CD14-positive monocyte (primary cell): Measurements from ENCODE around the gene ISG15. TPM values are rescaled to one million over a fixed set of nuclear protein-coding genes. Genes with fewer than 3 reads are reported as not detected.

Source experiments
- DNase-seq, 3 donors: peaks; one replicate each; pipeline ENCODE4 v3.0.0-alpha.2; 2011 to 2022
- H2AFZ ChIP-seq: 2 replicates; pipeline ENCODE4 v1.6.0; 2012; ENCODE audit warnings: mild to moderate bottlenecking, low read depth, low read length, inconsistent platforms; ENCODE audit not compliant: insufficient read depth, poor library complexity, severe bottlenecking
- H3K27ac ChIP-seq, 2 donors: 1 replicate in 1 of 2; 2 replicates in 1 of 2; pipeline ENCODE4 v1.5.1; 2012 to 2013; ENCODE audit warnings: low read length in 2 of 2, control low read depth in 1 of 2, inconsistent platforms in 1 of 2, low read depth in 1 of 2, mild to moderate bottlenecking in 1 of 2
- H3K27me3 ChIP-seq, 2 donors: one replicate each; pipeline versions ENCODE4 v1.6.0 to v1.6.1; 2011 to 2013; ENCODE audit warnings: low read length in 2 of 2; ENCODE audit not compliant: control insufficient read depth in 2 of 2, insufficient read depth in 2 of 2
- H3K36me3 ChIP-seq, 2 donors: replicated peaks in 1 of 2; 1 replicate in 1 of 2; 2 replicates in 1 of 2; pipeline versions ENCODE4 v1.5.1 to v1.6.1; 2012 to 2013; ENCODE audit warnings: low read length in 2 of 2, control low read depth in 1 of 2, inconsistent platforms in 1 of 2, mild to moderate bottlenecking in 1 of 2; ENCODE audit not compliant: insufficient read depth in 2 of 2, control insufficient read depth in 1 of 2
- H3K4me1 ChIP-seq, 2 donors: 1 replicate in 1 of 2; 2 replicates in 1 of 2; pipeline versions ENCODE4 v1.5.1 to v1.6.1; 2012 to 2013; ENCODE audit warnings: low read length in 2 of 2, control low read depth in 1 of 2, inconsistent platforms in 1 of 2, mild to moderate bottlenecking in 1 of 2, moderate library complexity in 1 of 2; ENCODE audit not compliant: insufficient read depth in 2 of 2, control insufficient read depth in 1 of 2
- H3K4me2 ChIP-seq: replicated peaks from 2 replicates; pipeline ENCODE3; 2012; ENCODE audit warnings: low read length, moderate library complexity, mild to moderate bottlenecking; ENCODE audit not compliant: poor library complexity, severe bottlenecking; ENCODE audit errors: extremely low read depth
- H3K4me3 ChIP-seq, 3 experiments: fragments of 200-600 bp in 1 of 3; sonication (generic) in 1 of 3; replicated peaks in 1 of 3; 1 replicate in 2 of 3; 2 replicates in 1 of 3; pipeline ENCODE4 v1.5.1; 2011 to 2013; ENCODE audit warnings: low read length in 3 of 3, mild to moderate bottlenecking in 3 of 3, control low read depth in 2 of 3, low read depth in 2 of 3, inconsistent platforms in 1 of 3, moderate library complexity in 1 of 3
- H3K79me2 ChIP-seq: 2 replicates; pipeline ENCODE4 v1.6.0; 2012; ENCODE audit warnings: mild to moderate bottlenecking, control low read depth, inconsistent platforms, low read length, moderate library complexity; ENCODE audit not compliant: insufficient read depth
- H3K9ac ChIP-seq: 2 replicates; pipeline ENCODE4 v1.6.0; 2017; ENCODE audit warnings: low read length, mild to moderate bottlenecking; ENCODE audit not compliant: insufficient read depth, poor library complexity, severe bottlenecking
- H3K9me3 ChIP-seq, 2 donors: replicated peaks in 1 of 2; 1 replicate in 1 of 2; 2 replicates in 1 of 2; pipeline versions ENCODE4 v1.5.1 to v1.6.1; 2012 to 2013; ENCODE audit warnings: low read length in 2 of 2, control low read depth in 1 of 2; ENCODE audit not compliant: control insufficient read depth in 1 of 2, insufficient read depth in 1 of 2
- H4K20me1 ChIP-seq: 2 replicates; pipeline ENCODE4 v1.6.0; 2012; ENCODE audit warnings: mild to moderate bottlenecking, low read length, control low read depth, moderate library complexity; ENCODE audit not compliant: insufficient read depth
- H3K27ac Mint-ChIP-seq, 7 donors: one replicate each; pipeline ENCODE4 v1.8.0; 2020; ENCODE audit warnings: mild to moderate bottlenecking in 7 of 7, mixed read lengths in 7 of 7, moderate library complexity in 6 of 7, inconsistent platforms in 2 of 7
- H3K27me3 Mint-ChIP-seq, 3 donors: one replicate each; pipeline ENCODE4 v1.8.0; 2021 to 2022; ENCODE audit warnings: low read depth in 3 of 3, mild to moderate bottlenecking in 3 of 3, mixed read lengths in 3 of 3, moderate library complexity in 3 of 3, inconsistent platforms in 1 of 3
- H3K36me3 Mint-ChIP-seq, 2 donors: one replicate each; pipeline ENCODE4 v1.8.0; 2020; ENCODE audit warnings: mixed read lengths in 2 of 2, inconsistent platforms in 1 of 2, mild to moderate bottlenecking in 1 of 2
- H3K4me1 Mint-ChIP-seq: one replicate; pipeline ENCODE4 v1.8.0; 2020; ENCODE audit warnings: mild to moderate bottlenecking, mixed read lengths
- H3K4me3 Mint-ChIP-seq, 2 donors: one replicate each; pipeline ENCODE4 v1.8.0; 2020; ENCODE audit warnings: mild to moderate bottlenecking in 2 of 2, mixed read lengths in 2 of 2, moderate library complexity in 1 of 2
- H3K9me3 Mint-ChIP-seq, 7 donors: one replicate each; pipeline ENCODE4 v1.8.0; 2020 to 2022; ENCODE audit warnings: mixed read lengths in 7 of 7, mild to moderate bottlenecking in 6 of 7, moderate library complexity in 6 of 7, inconsistent platforms in 2 of 7
- CTCF ChIP-seq: fragments of 200-600 bp; IDR thresholded peaks from one replicate; pipeline ENCODE4 v1.8.0; 2022; ENCODE audit warnings: antibody characterized with exemption, mild to moderate bottlenecking
- WGBS: methylation state at CpG from one replicate; pipeline ENCODE4 v1.1.5; 2013; ENCODE audit warnings: missing lambda C conversion rate; ENCODE audit not compliant: insufficient coverage; 5-methylcytosine and 5-hydroxymethylcytosine counted together
- intact Hi-C, 2 donors: fragments of 100-400 bp; cut with micrococcal nuclease; formaldehyde crosslinking; loops; one replicate each; pipeline versions ENCODE4 v1.15.0 to v1.15.1; 2023
- polyA plus RNA-seq, 3 donors: library from polyadenylated mRNA; depleted of rRNA in 1 of 3; unstranded in 2 of 3; stranded (reverse) in 1 of 3; fragments of 300-500 nt in 2 of 3; fragments of >200 nt in 1 of 3; fragmentation: Illumina TruSeq in 2 of 3; gene quantifications; 1 replicate in 2 of 3; 2 replicates in 1 of 3; pipeline ENCODE4 v1.2.3, GENCODE V29; 2012 to 2021

ISG15 gene
- polyA plus RNA-seq, 3 donors: 128 to 241 (median 145) TPM

- Histone ChIP-seq H3K36me3 (no peaks in the 10 kb centered on the region), H3K9me3 (peaks cover 0 to 21% of the 10 kb centered on the region in 2 donors), H3K79me2 (no peaks in the 10 kb centered on the region), H3K4me1 (peaks cover 11 to 33% of the 10 kb centered on the region in 2 donors), H4K20me1 (peaks cover 12% of the 10 kb centered on the region), H3K4me2 (peak within 1 kb of the TSS; percentile 62), H2AFZ (peak within 1 kb of the TSS; percentile 65), H3K9ac (peak within 1 kb of the TSS; percentile 54), H3K27ac (peak within 1 kb of the TSS in 1 of 2 donors; percentile 45), H3K4me3 (peak within 1 kb of the TSS; percentile 18 to 64 (median 47)), H3K27me3 (peaks cover 34 to 79% of the 10 kb centered on the region in 2 donors)
- H3K27me3 Mint-ChIP-seq: peaks cover 68 to 91% (median 72%) of the 10 kb centered on the region in 3 donors
- peaks cover 0 to 6% of the 10 kb centered on the region in 2 donors for H3K36me3 Mint-ChIP-seq
- intact Hi-C loops: no loop called here
- H3K4me1 Mint-ChIP-seq: peaks cover 17% of the 10 kb centered on the region
- WGBS: under 1% methylated on average over 94 of the region's 95 CpGs
- peaks cover 2 to 28% (median 5%) of the 10 kb centered on the region in 7 donors for H3K9me3 Mint-ChIP-seq
- peak; percentile 72 to 85 (median 84) for DNase-seq
- no peak for TF ChIP-seq CTCF
- H3K4me3 Mint-ChIP-seq: peak within 1 kb of the TSS; percentile 59 to 89
- H3K27ac Mint-ChIP-seq: peak within 1 kb of the TSS in 6 of 7 donors; percentile 73 to 93 (median 81)
Measured at GRCh38 chr1:999725-1000356, 13.5 kb upstream of the ISG15 start, which contains the start of gene HES4. Gene HES4, minus strand, starts transcription at chr1:1000097. Its CDS starts 124 bp downstream, at chr1:999973.

- Mint-ChIP-seq H3K27ac (peak overlapping the region in 6 of 7 donors; percentile 73 to 93 (median 81)), H3K9me3 (peaks cover 2 to 32% (median 5%) of the 10 kb centered on the region in 7 donors), H3K4me1 (peaks cover 22% of the 10 kb centered on the region), H3K4me3 (peak overlapping the region; percentile 53 to 89), H3K36me3 (peaks cover 0 to 6% of the 10 kb centered on the region in 2 donors), H3K27me3 (peaks cover 67 to 91% (median 72%) of the 10 kb centered on the region in 3 donors)
- Histone ChIP-seq H3K27ac (peak overlapping the region in 1 of 2 donors; percentile 45), H4K20me1 (peaks cover 12% of the 10 kb centered on the region), H3K79me2 (no peaks in the 10 kb centered on the region), H3K9ac (peak overlapping the region; percentile 54), H3K36me3 (no peaks in the 10 kb centered on the region), H3K27me3 (peaks cover 34 to 82% of the 10 kb centered on the region in 2 donors), H3K4me1 (peaks cover 11 to 33% of the 10 kb centered on the region in 2 donors), H3K4me2 (peak overlapping the region; percentile 62), H3K4me3 (peak overlapping the region; percentile 15 to 54 (median 18)), H2AFZ (peak overlapping the region; percentile 65), H3K9me3 (peaks cover 0 to 21% of the 10 kb centered on the region in 2 donors)
- TF ChIP-seq CTCF: no peak
- intact Hi-C loops: no loop called here
- WGBS: 1% methylated on average over 74 of the region's 75 CpGs
- DNase-seq: peak; percentile 45 to 85 (median 83)
Measured at GRCh38 chr1:1000357-1001056, 12.8 kb upstream of the ISG15 start.
